Right lobe of liver (tissue), 4 donors: Measurements from ENCODE around the gene COMP.

Experiments
- POLR2A ChIP-seq: fragments of 450-650 bp; IDR thresholded peaks from one replicate; pipeline ENCODE4 v1.6.1; 2017; ENCODE audit warnings: antibody characterized with exemption, mild to moderate bottlenecking
- TF ChIP-seq, protein P1 (sequence below), 4 donors: fragments of 200-600 bp in 3 of 4; fragments of 450-650 bp in 1 of 4; IDR thresholded peaks; one replicate each; pipeline versions ENCODE4 v1.5.1 to v1.8.0; 2016 to 2022; ENCODE audit warnings: antibody characterized with exemption in 4 of 4, mild to moderate bottlenecking in 2 of 4
- donor health status: DM: no; HTN: no; CAD: no.
- donor health status: DM: no; HTN: no; CAD: no.
- donor health status: DM: no; HTN: yes; CAD: no.

DNA sequence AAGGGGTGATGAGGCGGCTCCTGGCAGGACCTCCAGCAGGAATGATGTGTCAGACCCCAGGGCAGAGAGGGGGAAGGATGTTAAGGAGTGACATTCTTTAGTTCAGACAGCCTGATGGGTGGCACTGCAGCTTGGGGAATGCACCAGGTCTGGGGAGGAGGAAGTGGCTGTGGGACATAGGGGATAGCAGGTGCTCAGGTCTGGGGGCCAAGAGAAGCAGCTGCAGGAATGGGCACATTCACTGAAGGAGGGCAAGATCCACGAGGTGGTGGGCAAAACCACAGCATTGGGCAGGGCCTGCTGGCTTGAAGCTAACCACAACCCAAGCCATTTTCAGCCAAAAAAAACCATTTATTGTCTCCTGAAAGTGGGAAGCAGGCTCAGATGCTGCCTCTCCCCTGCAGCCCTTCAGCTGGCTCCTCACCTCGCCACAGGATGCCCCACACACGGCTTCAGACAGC lies 26.5 kb downstream of the COMP start:
- TF ChIP-seq, protein P1, sequence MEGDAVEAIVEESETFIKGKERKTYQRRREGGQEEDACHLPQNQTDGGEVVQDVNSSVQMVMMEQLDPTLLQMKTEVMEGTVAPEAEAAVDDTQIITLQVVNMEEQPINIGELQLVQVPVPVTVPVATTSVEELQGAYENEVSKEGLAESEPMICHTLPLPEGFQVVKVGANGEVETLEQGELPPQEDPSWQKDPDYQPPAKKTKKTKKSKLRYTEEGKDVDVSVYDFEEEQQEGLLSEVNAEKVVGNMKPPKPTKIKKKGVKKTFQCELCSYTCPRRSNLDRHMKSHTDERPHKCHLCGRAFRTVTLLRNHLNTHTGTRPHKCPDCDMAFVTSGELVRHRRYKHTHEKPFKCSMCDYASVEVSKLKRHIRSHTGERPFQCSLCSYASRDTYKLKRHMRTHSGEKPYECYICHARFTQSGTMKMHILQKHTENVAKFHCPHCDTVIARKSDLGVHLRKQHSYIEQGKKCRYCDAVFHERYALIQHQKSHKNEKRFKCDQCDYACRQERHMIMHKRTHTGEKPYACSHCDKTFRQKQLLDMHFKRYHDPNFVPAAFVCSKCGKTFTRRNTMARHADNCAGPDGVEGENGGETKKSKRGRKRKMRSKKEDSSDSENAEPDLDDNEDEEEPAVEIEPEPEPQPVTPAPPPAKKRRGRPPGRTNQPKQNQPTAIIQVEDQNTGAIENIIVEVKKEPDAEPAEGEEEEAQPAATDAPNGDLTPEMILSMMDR (IDR thresholded peaks at IDR 0.05), result no peak
- no peak for TF ChIP-seq POLR2A
